GM12865 (cell line): Measurements from ENCODE around the gene PIEZO1.

Source experiments
- DNase-seq: peaks from one replicate; pipeline ENCODE4 v3.0.0; 2010; ENCODE audit warnings: low read depth
- H3K4me3 ChIP-seq: 2 replicates; pipeline ENCODE4 v1.5.1; 2011; ENCODE audit warnings: mild to moderate bottlenecking, low read depth, low read length, control low read depth
- TF ChIP-seq, protein P1 (sequence below): IDR thresholded peaks from 2 replicates; pipeline ENCODE4 v1.5.1; 2011; ENCODE audit warnings: low read length, control low read depth, low read depth, inconsistent platforms; ENCODE audit not compliant: insufficient read depth; ENCODE audit errors: missing control alignments

The PIEZO1 gene

GRCh38 chr16:88758944-88759244 is 26.1 kb downstream of the PIEZO1 start:
- TF ChIP-seq, protein P1, sequence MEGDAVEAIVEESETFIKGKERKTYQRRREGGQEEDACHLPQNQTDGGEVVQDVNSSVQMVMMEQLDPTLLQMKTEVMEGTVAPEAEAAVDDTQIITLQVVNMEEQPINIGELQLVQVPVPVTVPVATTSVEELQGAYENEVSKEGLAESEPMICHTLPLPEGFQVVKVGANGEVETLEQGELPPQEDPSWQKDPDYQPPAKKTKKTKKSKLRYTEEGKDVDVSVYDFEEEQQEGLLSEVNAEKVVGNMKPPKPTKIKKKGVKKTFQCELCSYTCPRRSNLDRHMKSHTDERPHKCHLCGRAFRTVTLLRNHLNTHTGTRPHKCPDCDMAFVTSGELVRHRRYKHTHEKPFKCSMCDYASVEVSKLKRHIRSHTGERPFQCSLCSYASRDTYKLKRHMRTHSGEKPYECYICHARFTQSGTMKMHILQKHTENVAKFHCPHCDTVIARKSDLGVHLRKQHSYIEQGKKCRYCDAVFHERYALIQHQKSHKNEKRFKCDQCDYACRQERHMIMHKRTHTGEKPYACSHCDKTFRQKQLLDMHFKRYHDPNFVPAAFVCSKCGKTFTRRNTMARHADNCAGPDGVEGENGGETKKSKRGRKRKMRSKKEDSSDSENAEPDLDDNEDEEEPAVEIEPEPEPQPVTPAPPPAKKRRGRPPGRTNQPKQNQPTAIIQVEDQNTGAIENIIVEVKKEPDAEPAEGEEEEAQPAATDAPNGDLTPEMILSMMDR, result no peak
- H3K4me3 ChIP-seq, result no peak overlapping the region
- DNase-seq, result no peak

DNA sequence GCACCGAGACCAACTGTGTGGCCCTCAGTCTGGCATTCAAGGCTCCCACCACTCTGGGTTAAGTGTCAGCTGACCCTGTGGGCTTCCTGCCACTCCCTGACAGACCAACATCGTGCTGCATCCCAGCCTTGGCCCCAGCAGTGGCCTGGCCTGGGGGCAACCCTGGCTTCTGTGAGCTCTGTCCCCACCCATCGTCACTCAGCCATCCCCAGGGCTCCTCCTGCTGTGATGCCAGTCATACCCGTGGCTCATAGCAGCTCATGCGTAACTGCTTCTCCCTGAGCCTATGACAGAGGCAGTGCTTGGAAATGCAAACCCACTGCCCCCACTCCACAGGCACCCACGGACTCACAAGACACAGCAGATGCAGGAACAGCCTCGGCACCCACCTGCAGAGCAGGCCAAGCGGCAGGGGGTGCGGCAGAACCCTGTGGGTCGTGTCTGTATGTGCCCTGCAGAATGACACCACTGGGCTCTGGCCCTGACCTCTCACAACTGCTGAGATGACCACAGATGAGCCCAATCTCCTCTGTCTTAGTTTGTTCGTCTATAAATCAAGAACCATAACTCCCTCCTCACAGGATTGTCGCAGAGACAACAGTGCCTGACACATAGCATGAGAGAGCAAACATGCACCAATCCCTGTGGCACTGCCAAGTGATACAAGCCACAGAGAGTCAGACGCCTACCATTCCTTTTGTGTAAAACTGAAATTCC is 26.6 kb downstream of the PIEZO1 start:
- H3K4me3 ChIP-seq, result no peak overlapping the region
- TF ChIP-seq, protein P1, result no peak
- DNase-seq, result no peak

DNA sequence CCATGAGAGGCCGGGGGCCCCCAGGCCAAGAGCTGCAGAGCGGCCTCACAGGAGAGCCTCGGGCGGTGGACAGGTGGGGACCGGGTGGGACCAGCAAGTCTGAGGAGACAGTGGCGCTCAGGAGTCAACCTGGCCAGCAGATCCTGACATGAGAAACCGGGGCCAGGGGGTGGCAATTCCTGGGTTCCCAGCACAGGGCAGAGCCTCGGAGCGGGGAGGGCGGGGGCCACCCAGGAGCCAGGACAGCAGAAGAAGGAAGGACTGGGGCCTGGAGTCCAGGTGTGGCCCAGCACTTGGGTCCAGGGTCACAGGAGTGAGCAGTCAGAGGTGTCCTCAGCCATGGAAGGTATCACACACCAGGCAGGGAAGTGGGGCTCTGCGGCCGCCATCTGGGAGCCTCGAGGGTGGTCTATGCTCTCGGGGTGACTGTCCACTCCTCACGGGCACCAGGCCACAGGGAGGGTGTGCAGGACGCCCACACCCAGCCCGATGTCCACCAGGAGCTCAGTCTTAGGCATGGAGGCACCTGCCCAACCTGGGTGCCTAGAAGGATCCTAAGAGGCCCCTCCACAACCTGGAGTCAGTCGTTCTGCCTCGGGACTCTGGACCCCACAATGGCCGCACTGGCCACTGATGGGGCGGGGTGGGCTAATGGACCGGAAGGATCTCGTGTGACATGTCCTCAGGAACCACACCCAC is 29.1 kb downstream of the PIEZO1 start:
- no peak overlapping the region for H3K4me3 ChIP-seq
- no peak for DNase-seq
- TF ChIP-seq, protein P1, result no peak

DNA sequence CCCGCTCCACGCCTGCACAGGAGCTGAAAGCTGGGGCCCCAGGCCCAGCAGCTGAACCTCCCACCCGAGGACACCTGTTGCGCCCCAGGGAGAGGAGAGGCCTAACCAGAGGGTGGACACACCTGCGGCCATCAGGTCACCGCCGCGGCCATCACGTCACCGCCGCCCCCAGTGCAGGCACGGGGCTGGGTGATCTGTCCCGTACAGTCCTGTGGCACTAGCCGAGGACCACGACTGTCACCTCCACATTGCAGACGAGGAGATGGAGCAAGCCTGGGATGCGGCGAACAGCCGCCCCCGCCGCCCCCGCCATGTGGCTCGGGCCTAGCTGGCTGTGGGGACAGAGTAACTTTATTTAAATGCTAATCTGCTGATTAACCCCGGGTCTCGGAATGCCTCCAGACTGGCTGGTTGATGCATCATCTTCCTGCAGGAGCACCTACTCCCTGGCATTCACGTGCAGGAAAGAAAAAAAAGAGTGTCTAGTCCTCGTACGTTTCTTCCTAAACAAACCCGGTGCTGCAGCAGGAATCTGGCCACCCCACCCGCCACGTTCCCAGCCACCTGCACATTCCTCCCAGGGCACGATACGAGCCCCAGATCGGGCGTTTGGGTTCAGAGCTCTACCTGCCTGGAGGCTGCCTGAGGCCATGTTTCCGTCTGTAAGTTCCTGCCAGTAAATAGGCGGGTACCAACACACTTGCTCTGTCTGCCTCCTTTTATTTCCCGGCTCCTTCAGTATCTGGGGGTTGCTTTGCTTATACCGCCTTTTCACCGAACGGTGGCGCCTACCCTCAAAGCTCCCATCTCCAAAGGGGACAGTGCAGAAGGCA is 29.9 kb downstream of the PIEZO1 start:
- DNase-seq, result no peak
- TF ChIP-seq, protein P1, result no peak
- H3K4me3 ChIP-seq, result no peak overlapping the region

GRCh38 chr16:88754109-88754911 is 30.7 kb downstream of the PIEZO1 start:
- TF ChIP-seq, protein P1, result no peak
- DNase-seq, result no peak
- H3K4me3 ChIP-seq, result no peak overlapping the region

- H3K4me3 ChIP-seq, result no peak overlapping the region
- TF ChIP-seq, protein P1, result no peak
- no peak for DNase-seq
These were observed 31.4 kb downstream of the PIEZO1 start for GRCh38 chr16:88753602-88754001.
